ENCODE results near the gene DIP2B. TPM values are rescaled to one million over a fixed set of nuclear protein-coding genes. Genes with fewer than 3 reads are reported as not detected.
"Not testable (repeated sequence)": the region's sequence is repeated elsewhere in the genome, so short reads cannot be mapped to it uniquely, and the experiment has no call there.

DIP2B gene
- polyA plus RNA-seq, 1 donor from 2014 or later, result 44.0 TPM

- not testable (repeated sequence) for H3K9ac ChIP-seq (ENCODE audit: low read length); H3K9me2 ChIP-seq (ENCODE audit: insufficient read depth, low read length); H3K4me3 ChIP-seq (ENCODE audit: low read length); H2AFZ ChIP-seq (ENCODE audit: low read depth, low read length); H3F3A ChIP-seq (ENCODE audit: insufficient read depth, low read length, poor library complexity, severe bottlenecking); H3K4me2 ChIP-seq (ENCODE audit: low read length); H4K20me1 ChIP-seq (ENCODE audit: insufficient read depth); H3K27me3 ChIP-seq (ENCODE audit: insufficient read depth, low read depth, low read length); H3K27ac ChIP-seq (ENCODE audit: low read length); H3K36me3 ChIP-seq (ENCODE audit: insufficient read depth, low read length); H3K9me3 ChIP-seq (ENCODE audit: low read length)
- peaks cover 46% of the 10 kb centered on the region for H3K79me2 ChIP-seq (replicated peaks; ENCODE audit: insufficient read depth, low read length)
These were observed 17.0 kb downstream of the DIP2B start for GRCh38 chr12:50521781-50522180.

- TF ChIP-seq MXI1 (conservative IDR thresholded peaks at IDR 0.05; ENCODE audit: poor library complexity, severe bottlenecking) (no peak), CTCF (IDR thresholded peaks at IDR 0.05; ENCODE audit: poor library complexity, severe bottlenecking) (no peak), EZH2 (IDR thresholded peaks at IDR 0.05; ENCODE audit: borderline replicate concordance, insufficient read depth, low read length, poor library complexity, severe bottlenecking) (no peak), EP300 (conservative IDR thresholded peaks at IDR 0.05; ENCODE audit: poor library complexity, severe bottlenecking) (no peak), REST (IDR thresholded peaks at IDR 0.05; ENCODE audit: borderline replicate concordance) (no peak), SMC3 (conservative IDR thresholded peaks at IDR 0.05; ENCODE audit: poor library complexity) (no peak), TAF1 (IDR thresholded peaks at IDR 0.05; ENCODE audit: low read depth) (no peak)
- H4K20me1 ChIP-seq (ENCODE audit: insufficient read depth), result no peaks in the 10 kb centered on the region
- H3K79me2 ChIP-seq (replicated peaks; ENCODE audit: insufficient read depth, low read length), result peaks cover 47% of the 10 kb centered on the region
- H2AFZ ChIP-seq (ENCODE audit: low read depth, low read length), result no peak overlapping the region
- no peak overlapping the region for H3K4me2 ChIP-seq (ENCODE audit: low read length)
- H3K4me3 ChIP-seq (ENCODE audit: low read length), result no peak overlapping the region
- H3K9me3 ChIP-seq (ENCODE audit: low read length), result no peaks in the 10 kb centered on the region
- H3K27me3 ChIP-seq (ENCODE audit: insufficient read depth, low read depth, low read length), result no peaks in the 10 kb centered on the region
- H3K36me3 ChIP-seq (ENCODE audit: insufficient read depth, low read length), result no peaks in the 10 kb centered on the region
- no peak overlapping the region for H3K27ac ChIP-seq (ENCODE audit: low read length)
- H3K9ac ChIP-seq (ENCODE audit: low read length), result no peak overlapping the region
- no peaks in the 10 kb centered on the region for H3K9me2 ChIP-seq (ENCODE audit: insufficient read depth, low read length)
- H3F3A ChIP-seq (ENCODE audit: insufficient read depth, low read length, poor library complexity, severe bottlenecking), result no peaks in the 10 kb centered on the region
These were observed 19.0 kb downstream of the DIP2B start for GRCh38 chr12:50523772-50524171.

GRCh38 chr12:50524621-50525020 is 19.8 kb downstream of the DIP2B start:
- Histone ChIP-seq H3K36me3 (ENCODE audit: insufficient read depth, low read length) (no peaks in the 10 kb centered on the region), H3K27me3 (ENCODE audit: insufficient read depth, low read depth, low read length) (no peaks in the 10 kb centered on the region), H3K9ac (ENCODE audit: low read length) (no peak overlapping the region), H3F3A (ENCODE audit: insufficient read depth, low read length, poor library complexity, severe bottlenecking) (no peaks in the 10 kb centered on the region), H3K4me2 (ENCODE audit: low read length) (no peak overlapping the region), H4K20me1 (ENCODE audit: insufficient read depth) (no peaks in the 10 kb centered on the region), H3K9me3 (ENCODE audit: low read length) (no peaks in the 10 kb centered on the region), H3K9me2 (ENCODE audit: insufficient read depth, low read length) (no peaks in the 10 kb centered on the region), H3K79me2 (replicated peaks; ENCODE audit: insufficient read depth, low read length) (peaks cover 46% of the 10 kb centered on the region), H3K27ac (ENCODE audit: low read length) (no peak overlapping the region), H3K4me3 (ENCODE audit: low read length) (no peak overlapping the region), H2AFZ (ENCODE audit: low read depth, low read length) (no peak overlapping the region)
- no peak for TF ChIP-seq REST (IDR thresholded peaks at IDR 0.05; ENCODE audit: borderline replicate concordance)
- TF ChIP-seq POLR2AphosphoS5 (IDR thresholded peaks at IDR 0.05), result no peak
- TF ChIP-seq RAD21 (conservative IDR thresholded peaks at IDR 0.05), result no peak
- TF ChIP-seq CTCF (IDR thresholded peaks at IDR 0.05; ENCODE audit: poor library complexity, severe bottlenecking), result no peak
- no peak for TF ChIP-seq EZH2 (IDR thresholded peaks at IDR 0.05; ENCODE audit: borderline replicate concordance, insufficient read depth, low read length, poor library complexity, severe bottlenecking)
- no peak for TF ChIP-seq SMC3 (conservative IDR thresholded peaks at IDR 0.05; ENCODE audit: poor library complexity)
- no peak for TF ChIP-seq EP300 (conservative IDR thresholded peaks at IDR 0.05; ENCODE audit: poor library complexity, severe bottlenecking)
- no peak for TF ChIP-seq TAF1 (IDR thresholded peaks at IDR 0.05; ENCODE audit: low read depth)
- no peak for TF ChIP-seq MXI1 (conservative IDR thresholded peaks at IDR 0.05; ENCODE audit: poor library complexity, severe bottlenecking)

Data from neural cell (in vitro differentiated cells).